Epithelial cell of umbilical artery (primary cell): ENCODE data around the gene TMOD1. TPM values are rescaled to one million over a fixed set of nuclear protein-coding genes. Genes with fewer than 3 reads are reported as not detected.

Source experiments
- total RNA-seq: library from RNA; depleted of rRNA; stranded (reverse); fragments of >200 nt; gene quantifications from 2 replicates; pipeline ENCODE4 v1.2.3, GENCODE V29; 2014

Gene TMOD1
- total RNA-seq, result 1.9 and 3.0 TPM in 2 replicates

GRCh38 chr9:97501177-97501971 lies at the start of gene TMOD1:
TMOD1 (plus strand) TSS chr9:97501666; CDS start chr9:97524189, 22,523 bp downstream.

GRCh38 chr9:97632985-97633858 lies 131.8 kb downstream of the TMOD1 start, which contains the start of the genes NCBP1 and TSTD2:
NCBP1 (plus strand) TSS chr9:97633821; CDS start chr9:97633882, 61 bp downstream.
TSTD2 (minus strand) TSS chr9:97633368; CDS start chr9:97627562, 5,806 bp downstream.

Other genes starting within 250 kb of the TMOD1 start
- gene CCDC180, start 194.0 kb upstream of the TMOD1 start, total RNA-seq, result 0.46 and 0.65 TPM in 2 replicates
- gene TDRD7, start 89.6 kb upstream of the TMOD1 start, total RNA-seq, result 11.0 and 25.8 TPM in 2 replicates
- 9.1 and 10.6 TPM in 2 replicates for gene TSTD2, start 131.7 kb downstream of the TMOD1 start, total RNA-seq
- gene NCBP1, start 132.2 kb downstream of the TMOD1 start, total RNA-seq, result 52.0 and 57.8 TPM in 2 replicates
- 9.1 and 16.6 TPM in 2 replicates for gene XPA, start 195.7 kb downstream of the TMOD1 start, total RNA-seq